K562 (cell line): Measurements from ENCODE around the gene CST3. TPM values are rescaled to one million over a fixed set of nuclear protein-coding genes. Genes with fewer than 3 reads are reported as not detected.

Experiments used
- ETV5 ChIP-seq: sonication (generic); formaldehyde crosslinking; IDR thresholded peaks from 2 replicates; pipeline ENCODE4 v1.4.0; 2020; ENCODE audit warnings: low read depth, mild to moderate bottlenecking, missing genetic modification reagents
- HNRNPLL ChIP-seq: fragments of 200-400 bp; formaldehyde crosslinking; IDR thresholded peaks from 2 replicates; pipeline ENCODE4 v1.6.1; 2017; ENCODE audit warnings: low read length, low read depth, mild to moderate bottlenecking; ENCODE audit not compliant: poor library complexity, severe bottlenecking
- ZBTB26 ChIP-seq: fragments of 450-650 bp; formaldehyde crosslinking; IDR thresholded peaks from 2 replicates; pipeline ENCODE4 v1.4.0; 2022; ENCODE audit warnings: missing genetic modification characterization
- ZKSCAN8 ChIP-seq: fragments of 200-800 bp; sonication (Bioruptor generic); IDR thresholded peaks from 2 replicates; pipeline ENCODE4 v1.6.1; 2016; ENCODE audit warnings: missing genetic modification characterization, missing compliant biosample characterization
- ZNF518B ChIP-seq: fragments of 250-450 bp; sonication (Bioruptor Pico); IDR thresholded peaks from 2 replicates; pipeline ENCODE4 v1.5.0; 2021; ENCODE audit warnings: mild to moderate bottlenecking, moderate library complexity
- polyA plus RNA-seq, 8 experiments: library from polyadenylated mRNA; depleted of rRNA in 4 of 8; stranded (reverse) in 5 of 8; unstranded in 3 of 8; fragments of >200 nt; fragmentation: Nextera tagmentation in 2 of 8; fragmentation: Illumina TruSeq in 1 of 8; extraction: Ambion mirVana in 2 of 8; extraction: Trizol in 1 of 8; gene quantifications; 2 replicates each; pipeline versions ENCODE4 v1.2.1 to v1.2.3, GENCODE V29; 2011 to 2014; ENCODE audit warnings: inconsistent platforms in 1 of 8, missing spikeins in 1 of 8
- total RNA-seq, 7 experiments: library from RNA; depleted of rRNA in 6 of 7; stranded (reverse); fragments of >200 nt in 6 of 7; fragmentation: Illumina TruSeq in 2 of 7; extraction: Trizol in 2 of 7; gene quantifications; 2 replicates each; pipeline versions ENCODE4 v1.2.1 to v1.2.3, GENCODE V29; 2011 to 2021; ENCODE audit warnings: low replicate concordance in 1 of 7
- TF ChIP-seq, protein P1 (sequence below): IDR thresholded peaks from 2 replicates; pipeline ENCODE4 v1.6.1; 2016; ENCODE audit warnings: missing genetic modification characterization, missing compliant biosample characterization
- TF ChIP-seq, protein P2 (sequence below), 2 experiments: IDR thresholded peaks; 2 replicates each; pipeline ENCODE4 v1.6.1; 2011; ENCODE audit warnings: borderline replicate concordance in 1 of 2, control low read depth in 1 of 2, low read depth in 1 of 2, low read length in 1 of 2, mild to moderate bottlenecking in 1 of 2, mixed read lengths in 1 of 2, moderate library complexity in 1 of 2; ENCODE audit not compliant: insufficient read depth in 1 of 2, insufficient read length in 1 of 2, poor library complexity in 1 of 2, severe bottlenecking in 1 of 2; ENCODE audit errors: extremely low read depth in 1 of 2

Gene CST3
- total and polyA plus RNA-seq, 9 of the 15 experiments (the other 6 are each of a cell fraction or from before 2014, with no cell fraction given) = 8.7 to 113 (median 48.5) TPM

- TF ChIP-seq ZNF518B (CRISPR knock-in tag) (no peak), ZKSCAN8 (CRISPR knock-in tag) (no peak), HNRNPLL (no peak), ETV5 (CRISPR knock-in tag) (no peak), ZBTB26 (peak; percentile 63; the same call in 1 of the 2 replicates)
- TF ChIP-seq, protein P1, sequence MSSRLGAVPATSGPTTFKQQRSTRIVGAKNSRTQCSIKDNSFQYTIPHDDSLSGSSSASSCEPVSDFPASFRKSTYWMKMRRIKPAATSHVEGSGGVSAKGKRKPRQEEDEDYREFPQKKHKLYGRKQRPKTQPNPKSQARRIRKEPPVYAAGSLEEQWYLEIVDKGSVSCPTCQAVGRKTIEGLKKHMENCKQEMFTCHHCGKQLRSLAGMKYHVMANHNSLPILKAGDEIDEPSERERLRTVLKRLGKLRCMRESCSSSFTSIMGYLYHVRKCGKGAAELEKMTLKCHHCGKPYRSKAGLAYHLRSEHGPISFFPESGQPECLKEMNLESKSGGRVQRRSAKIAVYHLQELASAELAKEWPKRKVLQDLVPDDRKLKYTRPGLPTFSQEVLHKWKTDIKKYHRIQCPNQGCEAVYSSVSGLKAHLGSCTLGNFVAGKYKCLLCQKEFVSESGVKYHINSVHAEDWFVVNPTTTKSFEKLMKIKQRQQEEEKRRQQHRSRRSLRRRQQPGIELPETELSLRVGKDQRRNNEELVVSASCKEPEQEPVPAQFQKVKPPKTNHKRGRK (tag) = no peak
- TF ChIP-seq, protein P2, sequence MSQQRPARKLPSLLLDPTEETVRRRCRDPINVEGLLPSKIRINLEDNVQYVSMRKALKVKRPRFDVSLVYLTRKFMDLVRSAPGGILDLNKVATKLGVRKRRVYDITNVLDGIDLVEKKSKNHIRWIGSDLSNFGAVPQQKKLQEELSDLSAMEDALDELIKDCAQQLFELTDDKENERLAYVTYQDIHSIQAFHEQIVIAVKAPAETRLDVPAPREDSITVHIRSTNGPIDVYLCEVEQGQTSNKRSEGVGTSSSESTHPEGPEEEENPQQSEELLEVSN (IDR thresholded peaks at IDR 0.05; ENCODE audit: borderline replicate concordance in 1 of 2, extremely low read depth in 1 of 2, insufficient read depth in 1 of 2, insufficient read length in 1 of 2, low read depth in 1 of 2, low read length in 1 of 2, poor library complexity in 1 of 2, severe bottlenecking in 1 of 2) = no peak
Measured at GRCh38 chr20:23659989-23660837, 22.5 kb upstream of the CST3 start (continued).
